SU-DHL-6 (cell line): Measurements from ENCODE around the gene CTNNBL1.

Experiments used
- EZH2phosphoT487 ChIP-seq: fragments of 200-600 bp; sonication (generic), shearing (Covaris generic); conservative IDR thresholded peaks from 2 replicates; pipeline ENCODE4 v1.6.1; 2018; ENCODE audit warnings: mild to moderate bottlenecking, antibody characterized with exemption, low read length, moderate library complexity, mixed read lengths
- TF ChIP-seq, protein P1 (sequence below): fragments of 200-600 bp; sonication (generic); IDR thresholded peaks from one replicate; pipeline ENCODE4 v1.5.1; 2017; ENCODE audit warnings: antibody characterized with exemption, mild to moderate bottlenecking, low read length, moderate library complexity; ENCODE audit not compliant: insufficient read depth, poor library complexity, severe bottlenecking

GRCh38 chr20:37848706-37849105, 154.9 kb downstream of the CTNNBL1 start:
- TF ChIP-seq, protein P1, sequence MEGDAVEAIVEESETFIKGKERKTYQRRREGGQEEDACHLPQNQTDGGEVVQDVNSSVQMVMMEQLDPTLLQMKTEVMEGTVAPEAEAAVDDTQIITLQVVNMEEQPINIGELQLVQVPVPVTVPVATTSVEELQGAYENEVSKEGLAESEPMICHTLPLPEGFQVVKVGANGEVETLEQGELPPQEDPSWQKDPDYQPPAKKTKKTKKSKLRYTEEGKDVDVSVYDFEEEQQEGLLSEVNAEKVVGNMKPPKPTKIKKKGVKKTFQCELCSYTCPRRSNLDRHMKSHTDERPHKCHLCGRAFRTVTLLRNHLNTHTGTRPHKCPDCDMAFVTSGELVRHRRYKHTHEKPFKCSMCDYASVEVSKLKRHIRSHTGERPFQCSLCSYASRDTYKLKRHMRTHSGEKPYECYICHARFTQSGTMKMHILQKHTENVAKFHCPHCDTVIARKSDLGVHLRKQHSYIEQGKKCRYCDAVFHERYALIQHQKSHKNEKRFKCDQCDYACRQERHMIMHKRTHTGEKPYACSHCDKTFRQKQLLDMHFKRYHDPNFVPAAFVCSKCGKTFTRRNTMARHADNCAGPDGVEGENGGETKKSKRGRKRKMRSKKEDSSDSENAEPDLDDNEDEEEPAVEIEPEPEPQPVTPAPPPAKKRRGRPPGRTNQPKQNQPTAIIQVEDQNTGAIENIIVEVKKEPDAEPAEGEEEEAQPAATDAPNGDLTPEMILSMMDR = no peak
- no peak for TF ChIP-seq EZH2phosphoT487
